GM21381 (cell line): Measurements from ENCODE around the gene VTI1A.

Experiments used
- ATAC-seq: cut with Tn5 transposase; IDR thresholded peaks from one replicate; pipeline ENCODE4 v1.9.1; 2021; ENCODE audit warnings: mild to moderate bottlenecking, moderate library complexity; ENCODE audit not compliant: unreplicated experiment

VTI1A gene

DNA sequence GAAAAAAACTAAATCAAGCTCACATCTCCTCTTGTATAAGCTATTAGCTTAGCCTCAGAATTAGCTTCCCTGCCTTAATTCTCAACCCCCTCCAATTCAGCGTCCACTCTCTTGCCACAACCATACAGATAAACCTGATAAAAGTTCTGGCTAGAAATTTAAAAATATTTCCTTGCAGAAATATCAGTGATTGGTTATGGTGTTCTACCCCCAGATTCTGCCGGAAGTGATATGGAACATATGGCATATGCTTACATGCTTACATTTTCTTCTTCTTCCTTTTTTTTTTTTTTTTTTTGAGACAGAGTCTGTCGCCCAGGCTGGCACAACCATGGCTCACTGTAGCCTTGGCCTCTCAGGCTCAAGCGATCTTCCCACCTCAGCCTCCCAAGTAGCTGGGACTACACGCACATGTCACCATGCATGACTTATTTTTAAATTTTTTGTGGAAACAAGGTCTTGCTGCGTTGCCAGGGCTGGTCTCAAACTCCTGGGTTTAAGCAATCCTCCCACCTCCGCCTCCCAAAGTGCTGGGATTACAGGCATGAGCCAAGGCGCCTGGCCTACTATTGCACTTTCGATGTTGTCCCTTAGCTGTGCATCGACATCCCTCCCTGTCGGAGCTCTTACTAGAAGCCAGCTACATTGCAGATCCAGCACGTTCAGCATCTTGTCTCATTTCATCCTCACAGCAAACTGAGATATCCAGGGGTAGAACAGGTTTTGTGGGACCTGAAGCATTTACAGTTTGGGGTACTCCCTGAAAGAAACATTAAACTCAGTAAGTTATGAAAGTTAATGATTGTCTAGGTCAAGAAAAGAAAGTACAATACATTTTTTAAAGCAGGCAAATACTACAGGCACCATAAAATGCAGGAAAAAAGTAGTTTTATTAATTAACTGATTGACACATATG lies 297.4 kb downstream of the VTI1A start:
- ATAC-seq: no peak

DNA sequence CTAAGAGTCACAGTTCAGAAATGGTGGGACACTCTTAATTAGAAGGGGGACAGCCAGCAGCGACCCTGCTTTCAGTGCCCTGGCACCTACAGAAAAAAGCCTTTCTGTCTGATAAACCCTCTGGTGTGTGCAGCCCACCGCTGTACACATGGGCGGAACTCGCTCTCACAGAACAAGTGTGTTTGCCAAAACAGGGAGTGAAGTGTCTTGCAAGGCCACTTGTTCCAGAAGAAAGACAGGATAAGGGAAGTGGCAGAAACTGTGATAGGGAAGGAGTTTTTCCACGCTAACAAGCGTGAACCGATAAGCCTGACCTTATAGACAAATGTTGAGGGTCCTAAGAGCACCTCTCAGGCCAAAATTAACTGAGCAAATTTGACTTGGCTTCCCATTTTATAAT lies 299.3 kb downstream of the VTI1A start:
- no peak for ATAC-seq

DNA sequence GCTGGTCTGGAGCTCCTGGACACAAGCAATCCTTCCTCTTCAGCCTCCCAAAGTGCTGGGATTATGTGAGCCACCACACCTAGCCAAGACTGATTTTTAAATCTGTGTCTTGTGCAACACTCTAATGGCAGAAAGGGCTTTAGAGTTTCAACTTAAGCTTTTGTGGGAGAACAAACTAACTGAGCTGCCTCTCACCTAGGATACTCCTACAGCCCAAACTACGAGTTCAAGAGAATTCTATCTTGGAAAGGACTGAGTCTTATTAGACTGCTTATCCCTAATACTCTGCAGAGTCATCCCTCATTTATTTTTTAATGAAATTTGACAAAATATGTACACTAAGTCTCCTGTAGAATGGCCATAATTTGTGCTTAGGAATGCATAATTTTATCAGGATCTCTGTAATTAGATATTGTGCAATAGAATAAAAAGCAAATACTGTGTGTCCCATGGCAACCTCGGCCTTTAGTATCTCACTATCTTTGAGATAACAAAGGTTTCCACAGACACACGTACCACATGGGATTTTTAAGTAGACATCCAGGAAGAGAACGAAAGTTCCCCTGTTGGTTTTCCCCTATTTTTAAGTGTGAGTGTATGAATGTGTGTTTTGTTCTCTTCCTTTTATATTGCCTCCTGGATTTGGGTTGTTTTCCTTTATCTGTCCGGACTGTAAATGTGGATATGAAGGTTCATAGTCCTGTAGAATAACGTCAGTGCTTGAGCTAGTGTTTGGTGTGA lies 303.6 kb downstream of the VTI1A start:
- ATAC-seq: no peak

DNA sequence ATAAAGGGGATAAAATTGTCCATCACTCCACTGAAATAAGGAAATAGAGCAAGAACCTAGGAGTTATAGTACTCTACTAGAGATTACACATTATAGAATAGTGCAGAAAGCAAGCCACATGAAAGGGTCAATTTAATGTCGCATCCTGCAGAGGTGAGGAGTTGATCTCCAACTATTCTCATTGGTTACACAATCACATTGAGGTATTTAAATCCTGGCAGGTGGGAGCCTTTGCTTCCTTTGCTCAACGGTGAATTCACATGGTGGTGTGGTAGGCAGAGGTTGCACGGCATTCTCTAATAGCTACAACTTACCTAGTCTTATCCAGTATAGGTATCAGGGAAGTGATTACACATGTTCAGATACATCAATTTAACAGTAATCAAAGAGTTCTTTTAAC lies 304.6 kb downstream of the VTI1A start:
- ATAC-seq: no peak

DNA sequence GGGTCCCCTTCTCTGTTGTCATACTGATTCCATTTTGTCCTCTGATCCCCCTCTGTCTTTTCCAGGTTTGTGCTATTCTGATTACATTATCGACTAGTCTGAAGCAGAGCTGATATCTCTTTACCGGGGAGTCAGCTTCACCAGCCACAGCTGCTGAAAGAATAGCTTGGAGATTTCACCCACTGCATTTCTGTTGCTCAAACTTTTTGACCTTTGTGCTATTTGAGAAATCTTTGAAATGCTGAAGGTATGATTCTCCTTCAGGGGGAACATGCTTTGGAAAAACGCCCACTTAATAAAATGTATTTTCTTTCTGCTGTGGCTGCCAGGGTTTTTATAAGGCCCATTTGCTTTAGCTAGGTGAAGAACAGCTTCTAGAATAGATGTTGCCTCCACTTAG lies 305.3 kb downstream of the VTI1A start:
- no peak for ATAC-seq

DNA sequence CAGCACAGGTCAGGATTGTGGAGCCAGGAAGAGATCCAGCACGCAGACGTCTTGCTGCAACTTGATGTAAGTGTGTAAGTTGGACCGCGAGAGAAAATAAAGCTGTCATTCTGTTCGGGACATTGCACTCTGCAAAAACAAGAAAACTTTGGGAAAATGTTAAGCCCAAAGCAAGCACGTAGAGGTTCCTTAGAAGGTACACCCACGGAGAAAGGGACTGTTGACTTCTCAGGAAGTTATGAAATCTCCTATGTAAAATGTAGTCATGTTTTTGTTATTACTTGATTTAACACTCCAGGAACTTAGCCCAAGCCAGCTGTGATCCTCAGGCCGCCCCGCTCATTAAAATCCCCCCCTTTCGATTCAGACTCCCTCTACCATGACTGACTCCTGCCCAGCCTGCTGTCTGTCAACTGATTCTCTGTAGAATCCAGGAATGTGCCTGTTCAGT lies 307.0 kb downstream of the VTI1A start:
- no peak for ATAC-seq

DNA sequence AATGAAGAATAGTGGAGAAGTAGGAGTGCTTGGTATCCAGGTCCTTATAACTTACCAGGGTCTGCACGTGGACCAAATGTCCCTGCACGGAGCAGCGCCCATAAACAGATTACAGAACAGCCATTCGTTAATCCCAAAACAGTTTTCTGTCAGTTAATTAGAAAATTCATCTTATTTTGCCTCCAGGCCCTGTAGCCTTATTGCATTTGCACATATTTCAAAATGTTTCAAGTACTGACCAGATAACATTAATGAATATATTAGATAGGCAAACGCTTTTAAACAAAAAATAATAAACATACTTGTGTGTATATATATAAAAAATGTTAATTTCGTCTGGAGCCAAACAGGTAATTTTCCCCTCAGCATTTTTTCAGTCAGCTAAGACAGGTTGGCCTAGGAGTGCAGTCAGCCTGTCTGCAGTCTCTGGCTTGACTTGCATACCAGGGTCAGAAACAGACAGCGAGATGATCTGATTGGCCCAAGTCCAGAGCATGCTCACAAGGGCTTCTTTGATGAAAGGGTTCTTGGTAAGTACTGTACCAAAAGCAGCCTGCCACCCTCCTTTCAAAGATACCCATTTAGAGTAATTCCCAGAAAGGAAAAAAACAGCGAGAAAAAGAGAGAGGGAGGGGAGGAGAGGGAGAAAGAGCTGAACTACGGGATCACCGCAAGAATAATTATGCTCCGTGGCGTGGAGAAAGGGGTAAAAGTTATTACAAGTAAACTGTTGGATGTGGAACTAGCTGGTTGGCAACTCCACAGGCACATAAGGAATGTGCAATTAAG lies 308.6 kb downstream of the VTI1A start:
- no peak for ATAC-seq

DNA sequence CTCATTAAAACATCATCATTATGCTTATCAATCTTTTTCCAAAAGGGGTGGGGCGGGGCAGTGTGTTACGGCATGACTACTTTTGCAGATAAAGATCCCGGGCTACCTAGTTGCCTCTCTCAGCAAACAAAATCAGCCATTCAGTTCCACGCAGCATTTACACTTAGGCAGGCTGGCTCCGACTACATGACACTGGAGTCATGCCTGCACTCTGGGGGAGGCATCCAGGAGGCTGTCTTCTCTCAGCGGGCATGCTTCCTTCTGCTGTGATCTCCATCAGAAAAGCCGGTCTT lies 309.2 kb downstream of the VTI1A start:
- ATAC-seq: no peak

DNA sequence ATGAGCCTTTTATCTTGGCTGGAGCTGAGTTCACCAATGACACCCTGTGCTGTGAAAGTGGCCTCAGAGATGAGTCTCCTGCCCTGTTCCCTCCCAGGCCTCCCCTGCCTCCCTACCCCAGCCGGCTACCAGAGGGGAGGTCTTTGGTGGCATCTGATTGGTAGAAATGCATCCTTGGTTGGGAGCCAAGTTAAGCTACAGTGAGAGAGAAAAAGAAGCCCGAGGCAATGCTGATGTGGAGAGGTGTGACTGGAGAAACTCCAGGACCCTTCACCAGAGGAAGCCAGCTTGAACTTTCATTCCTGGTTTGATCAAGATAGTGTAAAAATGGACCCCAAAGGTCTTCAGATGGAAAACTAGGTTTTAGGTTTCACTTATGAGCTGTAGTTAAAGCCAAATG lies 311.9 kb downstream of the VTI1A start:
- no peak for ATAC-seq

DNA sequence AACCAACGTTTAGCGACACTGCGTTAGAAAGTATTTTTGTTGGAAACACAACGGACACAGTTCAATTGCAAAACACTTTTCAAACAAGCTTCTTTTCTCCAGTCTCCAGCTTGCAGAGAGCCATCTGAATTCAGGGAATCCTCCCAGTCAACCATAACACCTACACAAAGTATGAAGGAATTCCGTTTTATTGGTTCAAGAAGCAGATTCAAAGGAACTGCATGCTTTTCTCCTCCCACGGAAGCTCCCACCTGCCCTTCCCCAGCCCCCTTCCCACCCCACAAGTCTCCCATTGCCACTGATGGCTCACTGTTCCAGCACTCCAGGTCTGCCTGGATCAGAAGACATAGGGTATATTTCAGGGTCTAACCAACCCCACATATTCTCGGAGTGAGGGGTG lies 312.5 kb downstream of the VTI1A start:
- ATAC-seq: no peak

DNA sequence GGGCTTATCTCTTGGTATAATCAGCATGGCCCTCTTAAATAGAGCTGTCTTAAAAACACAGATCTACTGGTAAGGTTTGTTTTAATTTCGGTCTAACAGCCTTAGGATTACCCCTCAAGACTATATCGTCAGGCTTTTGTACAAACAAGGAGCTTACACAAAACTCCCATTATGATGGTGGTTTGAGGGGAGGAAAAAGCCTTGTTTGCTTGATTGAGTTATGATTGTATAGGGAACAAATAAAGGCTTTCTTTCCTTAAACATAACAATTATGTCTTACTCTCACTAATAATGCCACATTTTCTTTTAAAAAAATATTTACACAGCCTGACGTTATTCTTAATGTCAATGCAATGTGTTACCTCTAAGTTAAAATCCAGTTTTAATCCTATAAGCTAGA lies 314.2 kb downstream of the VTI1A start:
- no peak for ATAC-seq

DNA sequence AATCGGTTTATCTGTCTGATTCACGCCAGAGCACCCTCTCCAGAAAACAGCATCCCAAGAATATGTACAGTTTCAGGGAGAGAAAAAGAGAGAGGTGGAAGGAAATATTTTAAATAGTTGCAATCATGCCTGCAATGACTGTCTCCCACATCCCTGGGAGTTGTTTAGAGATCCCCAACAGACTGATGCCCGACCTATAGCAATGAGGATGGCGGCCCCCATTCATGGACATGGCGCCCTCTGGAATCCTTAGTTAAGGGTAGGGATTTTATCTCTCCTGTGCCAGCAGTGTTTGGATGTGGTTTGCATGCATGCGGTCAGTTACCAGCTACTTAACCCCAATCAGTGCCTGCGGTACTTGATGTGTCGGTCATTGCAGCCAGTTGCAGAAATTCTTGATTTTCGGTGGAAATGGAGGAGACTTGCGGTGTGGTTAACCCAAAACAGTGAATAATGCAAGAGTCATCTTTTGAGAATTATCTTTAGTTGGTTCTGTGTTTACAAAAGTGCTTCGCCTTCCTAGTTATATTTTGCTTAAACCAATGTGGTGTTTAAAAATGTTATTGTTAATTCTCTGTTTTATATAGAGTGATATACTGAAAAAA lies 317.0 kb downstream of the VTI1A start:
- ATAC-seq: no peak

DNA sequence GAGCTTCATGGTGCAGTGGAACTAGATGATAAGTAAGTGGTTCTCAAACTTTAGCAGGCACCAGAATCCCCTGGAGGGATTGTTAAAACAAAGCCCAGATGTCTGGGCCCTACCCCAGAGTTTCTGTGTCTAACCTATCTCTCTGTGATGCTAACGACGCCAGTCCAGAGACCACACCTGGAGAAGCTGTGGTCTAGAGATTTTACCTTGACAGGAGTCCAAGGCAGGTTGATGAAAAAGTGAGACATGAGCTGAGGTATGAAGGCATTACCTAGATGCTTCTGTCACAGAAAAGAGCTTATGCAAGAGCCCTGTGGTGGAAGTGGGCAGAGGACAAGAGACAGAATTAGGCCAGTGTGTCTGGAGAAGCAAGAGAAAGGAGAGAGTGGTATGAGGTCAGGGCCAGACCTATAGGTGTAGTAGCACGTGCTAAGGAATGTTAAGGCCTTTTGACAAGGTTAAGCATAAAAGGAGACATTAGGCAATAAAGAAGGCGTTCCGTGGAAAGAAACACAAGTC lies 318.8 kb downstream of the VTI1A start:
- no peak for ATAC-seq

DNA sequence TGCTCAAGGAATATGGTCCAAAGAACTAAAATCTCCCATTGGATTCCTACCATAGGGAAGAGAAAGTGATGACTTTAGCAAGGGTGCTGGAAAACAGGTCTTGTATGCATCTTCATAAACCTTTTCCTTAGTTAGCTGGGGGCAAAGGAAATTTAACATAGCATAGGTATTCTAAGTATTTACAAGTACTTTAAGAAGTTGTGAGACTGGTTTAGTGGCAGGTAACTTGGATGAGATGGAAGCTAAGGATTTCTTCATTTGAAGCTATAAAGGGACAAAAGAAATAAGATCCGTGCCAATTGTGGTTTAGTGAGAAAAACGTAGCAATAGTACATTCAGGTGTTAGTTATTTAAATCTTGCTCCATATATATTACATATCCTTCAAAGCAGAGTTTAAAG lies 319.6 kb downstream of the VTI1A start:
- no peak for ATAC-seq

DNA sequence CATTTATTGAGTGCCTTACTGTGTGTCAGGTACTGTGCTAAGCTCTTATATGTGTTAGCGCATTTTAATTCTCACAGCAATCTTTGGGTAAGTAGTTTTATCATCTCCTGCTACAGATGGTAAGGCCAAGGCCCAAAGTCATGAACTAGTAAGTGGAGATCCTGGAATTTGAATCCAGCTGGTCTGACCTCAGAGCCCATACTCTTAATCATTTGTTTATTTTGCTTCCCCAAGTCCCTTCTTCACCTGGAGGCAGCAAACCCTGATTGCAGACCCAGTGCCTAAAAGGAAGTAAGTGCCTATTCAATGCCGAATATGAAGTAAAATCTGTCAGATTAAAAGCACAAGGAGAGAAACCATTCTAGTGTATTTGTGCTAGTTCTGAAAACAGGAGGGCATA lies 320.1 kb downstream of the VTI1A start:
- ATAC-seq: no peak

DNA sequence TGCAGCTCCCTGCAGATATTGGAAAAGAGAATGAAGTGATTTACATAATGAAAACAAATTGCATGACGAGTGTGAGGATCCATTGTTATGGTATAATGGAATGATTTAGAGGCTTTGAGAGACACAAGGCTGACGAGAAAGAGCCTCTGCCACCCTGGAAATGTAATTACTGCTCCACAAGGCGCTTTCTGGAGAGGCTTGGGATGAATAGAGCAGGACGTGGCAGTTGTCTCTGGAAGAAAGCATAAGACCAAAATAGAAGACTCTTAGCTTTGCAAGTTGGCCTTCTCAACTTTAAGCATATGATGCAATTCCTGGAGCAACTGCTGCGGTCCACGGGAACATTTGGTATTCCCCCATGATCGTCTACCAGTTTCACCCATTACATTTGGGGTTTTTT lies 321.1 kb downstream of the VTI1A start:
- no peak for ATAC-seq

DNA sequence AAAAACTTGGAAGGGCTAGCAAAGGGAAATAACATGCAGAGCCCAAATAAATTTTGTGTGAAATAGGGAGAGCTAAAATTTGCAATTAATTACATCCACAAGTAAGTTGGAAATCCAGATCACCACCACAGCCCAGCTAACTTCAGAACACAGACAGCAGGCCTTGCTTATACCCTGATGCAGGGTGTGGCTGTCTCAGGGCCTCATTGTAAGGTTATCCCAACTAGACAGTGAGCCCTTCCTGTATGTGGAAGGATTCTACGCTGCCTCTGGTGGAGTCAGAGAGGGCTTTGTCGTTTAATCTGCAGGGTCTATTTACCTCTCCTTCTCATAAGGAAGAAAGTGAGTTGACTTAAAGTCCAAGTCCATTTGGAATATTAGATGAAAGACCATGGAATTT lies 322.1 kb downstream of the VTI1A start:
- no peak for ATAC-seq

DNA sequence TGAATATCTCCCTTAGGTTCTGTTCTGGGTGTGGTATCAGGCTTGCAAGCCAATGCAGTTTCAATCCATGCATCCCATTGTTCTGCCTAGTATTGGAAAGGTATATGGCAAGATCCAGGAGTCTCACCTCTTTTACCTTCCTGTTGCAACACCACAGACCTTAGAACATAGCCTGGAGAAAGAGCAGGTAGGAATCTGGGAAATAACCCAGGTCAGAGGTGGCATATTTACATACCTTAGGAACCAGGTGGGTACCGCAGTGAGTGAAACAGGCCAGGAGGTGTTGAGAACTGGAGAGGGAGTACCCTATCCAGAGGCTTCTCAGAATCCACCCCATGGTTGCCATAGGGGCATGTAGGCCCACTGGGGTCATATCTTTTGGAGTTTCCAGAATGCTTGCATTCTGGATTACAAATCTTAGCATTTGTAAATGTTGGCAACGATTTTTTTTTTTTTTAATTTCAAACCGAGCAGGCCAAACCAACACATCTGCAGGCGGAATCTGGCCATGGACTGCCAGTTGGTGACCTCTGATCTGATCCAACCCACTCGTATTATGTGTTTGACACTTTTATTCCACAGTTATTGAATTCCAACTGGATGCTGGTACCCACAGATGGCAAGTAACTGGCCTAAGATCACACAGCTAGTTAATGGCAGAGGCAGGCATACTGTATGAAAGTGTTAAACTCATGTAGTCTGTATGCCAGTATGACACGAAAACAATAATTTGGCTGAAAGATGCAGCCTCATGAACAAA lies 322.8 kb downstream of the VTI1A start:
- no peak for ATAC-seq

DNA sequence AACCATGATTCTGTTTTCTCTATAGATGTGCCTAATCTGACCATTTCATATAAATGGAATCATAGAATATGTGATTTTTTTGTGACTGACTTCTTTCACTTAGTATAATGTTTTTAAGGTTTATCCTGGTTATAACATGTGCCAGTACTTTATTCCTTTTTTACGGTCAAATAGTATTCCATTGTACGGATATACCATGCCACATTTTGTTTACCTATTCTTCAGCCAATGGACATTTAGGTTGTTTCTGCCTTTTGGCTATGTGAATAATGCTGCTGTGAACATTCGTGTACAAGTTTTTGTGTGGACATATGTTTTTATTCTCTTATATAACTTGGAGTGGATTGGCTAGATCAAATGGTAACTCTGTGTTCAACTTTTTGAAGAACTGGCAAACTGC lies 324.7 kb downstream of the VTI1A start:
- ATAC-seq: no peak

DNA sequence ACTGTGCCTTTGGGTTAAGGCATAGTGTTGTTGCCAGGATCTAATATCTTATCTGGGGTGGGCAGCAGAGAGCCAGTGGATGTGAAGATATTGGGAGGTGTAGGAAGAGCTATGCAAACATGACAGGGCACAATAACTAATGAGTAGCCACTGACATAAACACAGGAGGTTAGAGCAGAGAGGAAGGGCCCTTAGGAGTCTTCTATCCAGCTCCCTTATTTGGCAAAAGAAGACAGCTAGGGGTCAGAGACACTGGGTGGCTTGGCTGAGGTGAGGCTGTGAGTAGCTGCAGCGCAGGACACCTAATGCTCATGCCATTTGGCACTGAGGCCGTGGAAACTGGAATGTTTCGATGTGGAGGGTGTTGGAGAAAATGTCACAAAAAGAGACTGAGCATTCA lies 326.8 kb downstream of the VTI1A start:
- no peak for ATAC-seq
